HG03103 (cell line): ENCODE results near the gene SPRR4.
"Not testable (repeated sequence)": the region's sequence is repeated elsewhere in the genome, so short reads cannot be mapped to it uniquely, and the experiment has no call there.

Source experiments
- ATAC-seq: cut with Tn5 transposase; IDR thresholded peaks from one replicate; pipeline ENCODE4 v1.9.1; 2021; ENCODE audit warnings: low read depth; ENCODE audit not compliant: unreplicated experiment

Gene SPRR4

GRCh38 chr1:153011235-153011758 lies 40.8 kb downstream of the SPRR4 start:
- not testable (repeated sequence) for ATAC-seq

- not testable (repeated sequence) for ATAC-seq
Measured at GRCh38 chr1:153021829-153022228, 51.4 kb downstream of the SPRR4 start.
